Stimulated activated CD8-positive, alpha-beta memory T cell treated with anti-CD3 and anti-CD28 coated beads, Interleukin-7, amount 100 ng/mL, for 1 hour (primary cell): ENCODE measurements around the gene BID.

Experiments
- DNase-seq, 2 donors: peaks; one replicate each; pipeline ENCODE4 v3.0.0-alpha.2; 2020; ENCODE audit warnings: low read depth in 2 of 2

The BID gene

DNA sequence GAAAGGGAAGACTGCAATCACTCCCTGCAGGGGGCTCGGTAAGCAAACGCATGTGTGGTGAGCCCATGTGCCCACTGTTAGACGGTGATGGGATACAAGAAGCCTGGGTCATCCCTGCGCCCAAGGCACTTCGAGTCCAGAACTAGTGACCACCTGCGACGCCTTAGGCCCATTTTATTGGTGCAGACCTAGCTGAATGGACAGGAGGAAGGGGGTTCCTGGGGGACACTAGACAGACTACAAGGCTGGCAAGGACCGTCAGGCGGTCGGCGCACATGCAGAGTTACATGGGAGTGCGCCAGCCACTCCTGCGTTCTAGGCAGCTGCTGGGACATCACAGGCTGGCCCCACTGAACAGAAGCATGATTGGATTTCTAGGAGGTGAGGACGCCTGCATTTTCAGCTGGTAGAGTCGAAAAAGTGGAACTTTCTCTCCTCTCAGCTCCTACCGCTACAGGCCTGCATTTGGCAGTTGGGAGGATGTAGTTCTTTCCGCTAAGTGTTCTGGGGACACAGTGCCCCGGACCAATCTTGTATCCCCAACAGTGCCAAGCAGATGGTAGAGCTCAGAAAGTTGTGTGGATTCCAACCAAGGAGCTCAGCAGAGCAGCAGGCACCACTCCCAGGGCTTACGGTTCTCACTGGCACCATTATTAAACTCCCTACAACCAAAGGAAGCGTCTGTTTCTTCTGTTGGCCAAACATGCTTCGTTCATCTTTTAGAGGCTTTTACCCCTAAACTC, 35.7 kb downstream of the BID start:
- DNase-seq: no peak

DNA sequence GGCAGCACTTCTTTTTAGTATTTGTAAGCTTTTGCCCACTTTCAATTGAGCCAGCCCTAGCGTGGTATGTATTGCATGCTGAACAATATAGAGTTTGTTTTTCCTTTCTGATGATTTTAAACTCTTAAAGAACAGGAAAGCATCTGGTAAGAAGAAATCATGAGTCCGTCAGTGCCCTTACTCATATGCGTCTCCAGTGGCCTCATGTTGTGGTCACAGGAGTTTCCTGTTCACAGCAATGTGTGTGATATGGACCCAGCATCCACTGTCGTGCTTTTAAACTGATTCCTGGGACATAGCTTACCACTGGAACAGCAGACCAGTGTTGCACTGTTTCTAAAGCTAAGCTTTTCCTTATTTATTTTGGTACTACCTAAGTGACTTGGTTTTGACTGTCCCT, 40.1 kb downstream of the BID start:
- no peak for DNase-seq

- no peak for DNase-seq
Measured at GRCh38 chr22:17733466-17733865, 40.8 kb downstream of the BID start.

DNA sequence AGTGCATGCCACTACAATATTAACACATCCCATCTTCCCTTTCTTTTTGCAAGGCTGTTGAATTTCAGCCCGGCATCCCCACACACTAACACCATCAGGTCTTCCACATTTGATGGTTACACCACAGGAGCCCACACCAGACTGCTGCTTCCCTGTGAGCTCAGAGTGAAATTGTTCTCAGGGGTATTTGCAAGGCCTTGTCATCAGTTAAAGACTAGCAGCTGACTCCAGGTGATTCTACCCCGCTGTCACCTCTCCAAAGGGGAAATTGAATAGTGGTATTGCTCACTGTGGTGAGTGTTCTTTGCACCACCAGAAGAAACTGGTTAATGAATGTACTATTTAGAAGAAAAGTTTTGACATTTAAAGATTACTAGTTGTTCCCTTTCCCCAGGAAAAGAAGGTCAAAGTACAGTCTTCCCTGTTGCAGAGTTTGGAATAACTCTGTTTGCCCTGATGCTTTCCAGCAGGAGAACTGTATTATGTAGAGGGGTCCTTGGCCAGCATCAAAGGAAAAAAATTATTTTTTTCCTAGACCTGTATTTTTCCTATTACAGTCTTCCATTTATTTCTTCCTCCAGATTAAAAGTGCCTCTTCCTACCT, 41.9 kb downstream of the BID start:
- no peak for DNase-seq

DNA sequence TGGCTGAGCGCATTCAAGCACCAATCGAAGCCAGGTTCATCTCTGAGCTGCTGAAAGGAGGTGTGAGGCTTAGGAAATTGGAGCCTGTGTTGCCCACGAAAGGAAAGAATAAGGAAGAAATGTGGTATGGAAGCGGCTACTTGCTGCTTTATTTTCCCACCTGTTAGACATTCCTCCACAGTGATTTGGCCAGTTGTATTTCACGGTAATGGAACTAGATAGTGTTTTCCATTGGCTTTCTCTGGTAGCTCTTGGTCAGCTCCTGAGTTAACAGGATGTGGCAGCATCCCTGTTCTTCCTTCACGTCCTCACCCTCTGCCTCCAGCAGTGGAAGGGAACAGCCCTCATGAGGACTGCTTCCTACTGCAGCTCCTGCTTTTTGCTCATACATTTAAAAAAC, 44.7 kb downstream of the BID start:
- DNase-seq: no peak

GRCh38 chr22:17728786-17729185, 45.5 kb downstream of the BID start:
- DNase-seq: no peak

GRCh38 chr22:17726928-17727897, 47.1 kb downstream of the BID start:
- DNase-seq: no peak

GRCh38 chr22:17726006-17726927, 48.0 kb downstream of the BID start:
- DNase-seq: no peak

GRCh38 chr22:17725500-17725796, 48.8 kb downstream of the BID start:
- DNase-seq: no peak

DNA sequence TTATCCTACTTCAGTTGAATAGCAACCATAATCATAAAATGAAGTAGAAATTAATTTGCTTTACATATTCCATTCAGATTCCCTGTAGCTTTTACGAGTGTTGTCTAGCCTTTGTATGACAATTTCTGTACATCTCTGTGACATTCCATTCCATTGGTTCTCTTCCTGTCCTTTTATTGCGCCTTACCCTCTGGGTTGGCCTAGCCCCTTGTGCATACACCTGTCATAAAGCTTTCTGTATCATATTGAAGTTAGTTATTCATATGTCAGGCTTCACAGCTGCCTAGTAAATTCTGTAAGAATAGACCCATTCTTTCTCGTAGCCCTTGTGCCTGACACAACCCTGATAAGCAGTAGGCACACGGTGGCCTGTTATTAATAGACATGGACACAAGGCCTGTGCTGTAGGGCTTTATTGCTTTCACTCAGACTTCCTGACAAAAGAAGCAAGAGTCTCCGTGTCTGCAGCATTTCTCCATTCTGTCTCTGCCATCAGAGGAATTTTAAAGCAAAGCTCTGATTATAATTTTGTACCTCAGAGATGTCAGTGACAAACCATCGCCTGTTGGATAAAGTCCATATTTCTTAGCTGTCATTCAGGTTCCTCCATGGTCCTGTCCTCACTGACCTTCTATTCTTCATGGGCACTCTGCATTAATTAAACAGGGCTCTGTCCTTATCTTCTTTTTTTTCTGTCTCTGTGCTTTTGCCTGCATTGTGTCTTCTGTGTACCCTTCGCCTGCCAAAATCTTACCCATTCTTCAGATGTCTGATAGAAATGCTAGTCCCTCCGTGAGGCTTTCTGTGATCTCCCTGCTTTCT, 49.4 kb downstream of the BID start:
- no peak for DNase-seq

- no peak for DNase-seq
Measured at GRCh38 chr22:17724241-17724640, 50.0 kb downstream of the BID start.

GRCh38 chr22:17719911-17720310, 54.4 kb downstream of the BID start:
- DNase-seq: no peak

GRCh38 chr22:17717708-17718107, 56.6 kb downstream of the BID start:
- no peak for DNase-seq

- DNase-seq: no peak
Measured at GRCh38 chr22:17716529-17716928, 57.7 kb downstream of the BID start.

- DNase-seq: no peak
Measured at GRCh38 chr22:17712441-17712840, 61.8 kb downstream of the BID start.

GRCh38 chr22:17710023-17710422, 64.2 kb downstream of the BID start:
- no peak for DNase-seq

DNA sequence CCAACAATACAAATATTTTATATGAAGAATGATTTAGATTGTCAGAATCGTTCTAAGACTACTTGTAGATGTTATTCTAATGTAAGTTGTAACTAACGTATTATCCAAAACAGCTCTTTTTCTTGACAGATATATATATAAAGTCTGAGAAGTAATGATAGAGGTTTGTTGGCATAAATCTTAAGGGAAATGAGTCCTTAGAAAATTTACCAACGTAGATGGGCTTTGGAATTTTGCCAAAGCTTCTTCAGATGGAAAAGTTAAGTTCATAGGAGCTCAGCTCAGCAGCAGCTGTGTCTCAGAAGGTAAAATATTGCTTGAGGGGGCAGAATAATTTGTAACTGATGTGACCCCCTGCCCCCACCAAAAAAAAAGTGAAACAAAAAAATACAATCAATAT, 66.7 kb downstream of the BID start:
- no peak for DNase-seq

GRCh38 chr22:17706947-17707346, 67.3 kb downstream of the BID start:
- DNase-seq: no peak

DNA sequence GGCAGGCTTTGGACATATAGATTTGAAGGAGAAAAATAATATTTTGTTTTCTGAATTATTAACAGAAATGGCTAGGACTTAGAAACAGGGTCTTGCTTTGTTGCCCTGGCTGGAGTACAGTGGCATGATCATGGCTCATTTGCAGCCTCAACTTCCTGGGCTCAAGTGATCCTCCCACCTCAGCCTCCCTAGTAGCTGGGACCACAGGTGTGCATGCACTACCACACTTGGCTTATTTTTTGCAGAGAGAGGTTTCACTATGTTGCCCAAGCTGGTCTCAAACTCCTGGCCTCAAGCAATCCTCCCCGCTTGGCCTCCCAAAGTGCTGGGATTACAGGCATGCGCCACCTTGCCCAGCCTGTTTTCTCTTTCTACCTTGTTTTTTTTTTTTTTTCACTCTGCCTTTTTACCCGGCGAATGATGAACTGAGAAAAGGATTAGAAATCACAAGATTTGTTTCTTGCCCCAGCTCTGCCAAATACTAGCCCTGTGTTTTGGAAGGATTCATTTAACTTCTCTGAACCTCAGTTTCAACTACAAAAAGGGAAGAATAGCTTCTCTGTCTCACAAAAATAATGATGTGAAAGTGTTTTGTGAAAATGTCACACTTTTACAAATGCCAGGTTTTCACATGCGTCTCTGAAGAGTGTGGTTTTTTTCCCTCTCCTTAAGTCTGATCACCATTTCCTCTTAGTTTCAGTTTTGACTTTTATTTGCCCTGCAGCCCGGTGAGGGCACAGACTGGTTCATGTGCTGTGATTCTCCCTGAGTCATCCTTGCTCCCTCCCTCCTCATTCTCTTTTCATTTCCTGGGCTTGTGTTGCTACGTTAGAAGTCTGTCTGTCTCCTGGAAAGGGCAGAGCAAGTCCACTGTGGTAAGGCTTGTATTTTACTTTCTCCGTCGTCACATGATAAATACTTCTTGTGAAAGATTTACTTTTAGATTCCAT, 68.0 kb downstream of the BID start:
- no peak for DNase-seq

DNA sequence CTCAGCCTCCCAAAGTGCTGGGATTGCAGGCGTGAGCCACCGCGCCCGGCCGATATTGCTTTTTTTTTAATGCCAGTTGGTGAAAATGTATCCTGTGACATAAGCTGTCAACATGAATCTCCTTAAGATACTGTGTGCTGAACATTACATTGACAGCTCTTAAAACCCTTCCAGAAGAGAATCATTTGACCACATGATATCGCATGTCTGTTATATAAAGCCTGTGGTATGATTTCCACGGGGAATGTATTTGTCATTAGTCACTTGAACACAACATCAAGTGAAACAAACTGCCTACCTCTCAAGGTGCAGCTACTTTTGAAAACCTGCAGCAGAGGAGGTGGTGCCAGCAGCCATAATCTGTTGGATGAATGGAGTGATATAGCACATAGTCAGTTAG, 68.7 kb downstream of the BID start:
- no peak for DNase-seq
